Endothelial cell (in vitro differentiated cells): ENCODE data around the gene MEGF10. TPM values are rescaled to one million over a fixed set of nuclear protein-coding genes. Genes with fewer than 3 reads are reported as not detected.

Experiments used
- DNase-seq: peaks from one replicate; pipeline ENCODE4 v3.0.0; 2021; ENCODE audit warnings: low spot score
- H3K27ac Mint-ChIP-seq: one replicate; pipeline ENCODE4 v1.8.0; 2021; ENCODE audit warnings: mixed read lengths, inconsistent platforms; ENCODE audit not compliant: unreplicated experiment
- H3K27me3 Mint-ChIP-seq: one replicate; pipeline ENCODE4 v1.8.0; 2021; ENCODE audit warnings: mild to moderate bottlenecking, moderate library complexity, mixed read lengths, inconsistent platforms; ENCODE audit not compliant: unreplicated experiment
- H3K36me3 Mint-ChIP-seq: one replicate; pipeline ENCODE4 v1.8.0; 2021; ENCODE audit warnings: mild to moderate bottlenecking, low read depth, mixed read lengths, inconsistent platforms; ENCODE audit not compliant: unreplicated experiment
- H3K4me1 Mint-ChIP-seq: one replicate; pipeline ENCODE4 v1.8.0; 2021; ENCODE audit warnings: mild to moderate bottlenecking, mixed read lengths, inconsistent platforms; ENCODE audit not compliant: unreplicated experiment
- H3K4me3 Mint-ChIP-seq: one replicate; pipeline ENCODE4 v1.8.0; 2021; ENCODE audit warnings: mild to moderate bottlenecking, mixed read lengths, inconsistent platforms; ENCODE audit not compliant: unreplicated experiment
- H3K9me3 Mint-ChIP-seq: one replicate; pipeline ENCODE4 v1.8.0; 2021; ENCODE audit warnings: mixed read lengths, inconsistent platforms; ENCODE audit not compliant: unreplicated experiment
- CTCF ChIP-seq: fragments of 200-600 bp; sonication (generic); IDR thresholded peaks from one replicate; pipeline ENCODE4 v1.5.0; 2021; ENCODE audit warnings: antibody characterized with exemption; ENCODE audit not compliant: unreplicated experiment
- total RNA-seq: library from RNA; stranded (reverse); fragmentation: NEBNext Ultra II Directional; extraction: Animal tissue kit (Norgen Biotek cat#: 25700); gene quantifications from one replicate; pipeline ENCODE4 v1.2.1, GENCODE V29; 2021; ENCODE audit not compliant: unreplicated experiment

MEGF10 gene
- total RNA-seq, 1 donor from 2014 or later, result 5.6 TPM

- no peak for DNase-seq
- Mint-ChIP-seq H3K9me3 (no peaks in the 10 kb centered on the region), H3K4me1 (no peaks in the 10 kb centered on the region), H3K4me3 (no peak overlapping the region), H3K27me3 (no peaks in the 10 kb centered on the region), H3K27ac (no peak overlapping the region), H3K36me3 (no peaks in the 10 kb centered on the region)
- no peak for TF ChIP-seq CTCF
These were observed 53.3 kb downstream of the MEGF10 start for GRCh38 chr5:127343866-127344265.

GRCh38 chr5:127344931-127345330 lies 54.3 kb downstream of the MEGF10 start:
- DNase-seq, result no peak
- no peak overlapping the region for H3K4me3 Mint-ChIP-seq
- no peaks in the 10 kb centered on the region for H3K27me3 Mint-ChIP-seq
- H3K9me3 Mint-ChIP-seq, result no peaks in the 10 kb centered on the region
- H3K27ac Mint-ChIP-seq, result no peak overlapping the region
- no peaks in the 10 kb centered on the region for H3K4me1 Mint-ChIP-seq
- no peak for TF ChIP-seq CTCF
- H3K36me3 Mint-ChIP-seq, result no peaks in the 10 kb centered on the region

GRCh38 chr5:127351418-127351817 lies 60.8 kb downstream of the MEGF10 start:
- Mint-ChIP-seq H3K36me3 (no peaks in the 10 kb centered on the region), H3K27me3 (no peaks in the 10 kb centered on the region), H3K27ac (no peak overlapping the region), H3K9me3 (no peaks in the 10 kb centered on the region), H3K4me1 (peaks cover 5% of the 10 kb centered on the region), H3K4me3 (no peak overlapping the region)
- no peak for DNase-seq
- TF ChIP-seq CTCF, result no peak

- H3K4me1 Mint-ChIP-seq, result peaks cover 5% of the 10 kb centered on the region
- no peaks in the 10 kb centered on the region for H3K27me3 Mint-ChIP-seq
- H3K9me3 Mint-ChIP-seq, result no peaks in the 10 kb centered on the region
- H3K36me3 Mint-ChIP-seq, result no peaks in the 10 kb centered on the region
- TF ChIP-seq CTCF, result no peak
- no peak overlapping the region for H3K27ac Mint-ChIP-seq
- no peak overlapping the region for H3K4me3 Mint-ChIP-seq
- no peak for DNase-seq
These were observed 61.5 kb downstream of the MEGF10 start for GRCh38 chr5:127352068-127352467.

- H3K27ac Mint-ChIP-seq, result no peak overlapping the region
- H3K27me3 Mint-ChIP-seq, result no peaks in the 10 kb centered on the region
- DNase-seq, result no peak
- H3K4me3 Mint-ChIP-seq, result no peak overlapping the region
- no peak for TF ChIP-seq CTCF
- no peaks in the 10 kb centered on the region for H3K36me3 Mint-ChIP-seq
- H3K4me1 Mint-ChIP-seq, result peaks cover 5% of the 10 kb centered on the region
- H3K9me3 Mint-ChIP-seq, result no peaks in the 10 kb centered on the region
These were observed 62.7 kb downstream of the MEGF10 start for GRCh38 chr5:127353327-127353726.
